ENCODE measurements around the gene LEMD3. TPM values are rescaled to one million over a fixed set of nuclear protein-coding genes. Genes with fewer than 3 reads are reported as not detected.

LEMD3 gene
- 10 to 100 TPM; 34.6 to 43.5 (median 40.2) TPM for polyA plus RNA-seq (ENCODE audit: insufficient read length in 3 of 3)
- long read RNA-seq, donor 1, full-length matches to known transcripts, result 8 of 8 reads
- long read RNA-seq, donor 1, partial matches to known transcripts, result 0 of 8 reads
- long read RNA-seq, donor 1, other reads (novel, unspliced or antisense), result 0 of 8 reads
- long read RNA-seq, donor 2, full-length matches to known transcripts, result 3 of 3 reads
- long read RNA-seq, donor 2, partial matches to known transcripts, result 0 of 3 reads
- long read RNA-seq, donor 2, other reads (novel, unspliced or antisense), result 0 of 3 reads
- long read RNA-seq, donor 3, full-length matches to known transcripts, result 8 of 14 reads
- long read RNA-seq, donor 3, partial matches to known transcripts, result 6 of 14 reads
- long read RNA-seq, donor 3, other reads (novel, unspliced or antisense), result 0 of 14 reads
- long read RNA-seq, donor 4, full-length matches to known transcripts, result 7 of 7 reads
- long read RNA-seq, donor 4, partial matches to known transcripts, result 0 of 7 reads
- long read RNA-seq, donor 4, other reads (novel, unspliced or antisense), result 0 of 7 reads
- long read RNA-seq, donor 5, result 0 reads
- long read RNA-seq, donor 6, full-length matches to known transcripts, result 6 of 6 reads
- long read RNA-seq, donor 6, partial matches to known transcripts, result 0 of 6 reads
- long read RNA-seq, donor 6, other reads (novel, unspliced or antisense), result 0 of 6 reads
- long read RNA-seq, donor 7, full-length matches to known transcripts, result 1 of 1 reads
- long read RNA-seq, donor 7, partial matches to known transcripts, result 0 of 1 reads
- long read RNA-seq, donor 7, other reads (novel, unspliced or antisense), result 0 of 1 reads
- long read RNA-seq, donor 8, full-length matches to known transcripts, result 8 of 28 reads
- long read RNA-seq, donor 8, partial matches to known transcripts, result 20 of 28 reads
- long read RNA-seq, donor 8, other reads (novel, unspliced or antisense), result 0 of 28 reads
- long read RNA-seq, donor 9, full-length matches to known transcripts, result 3 of 10 reads
- long read RNA-seq, donor 9, partial matches to known transcripts, result 7 of 10 reads
- long read RNA-seq, donor 9, other reads (novel, unspliced or antisense), result 0 of 10 reads
- long read RNA-seq, donor 10, full-length matches to known transcripts, result 7 of 14 reads
- long read RNA-seq, donor 10, partial matches to known transcripts, result 7 of 14 reads
- long read RNA-seq, donor 10, other reads (novel, unspliced or antisense), result 0 of 14 reads
- long read RNA-seq, donor 11, full-length matches to known transcripts, result 4 of 4 reads
- long read RNA-seq, donor 11, partial matches to known transcripts, result 0 of 4 reads
- long read RNA-seq, donor 11, other reads (novel, unspliced or antisense), result 0 of 4 reads
- long read RNA-seq, donor 12, result 0 reads
- long read RNA-seq, donor 13, result 0 reads
- long read RNA-seq, donor 14, full-length matches to known transcripts, result 4 of 4 reads
- long read RNA-seq, donor 14, partial matches to known transcripts, result 0 of 4 reads
- long read RNA-seq, donor 14, other reads (novel, unspliced or antisense), result 0 of 4 reads
- long read RNA-seq, donor 15, full-length matches to known transcripts, result 2 of 2 reads
- long read RNA-seq, donor 15, partial matches to known transcripts, result 0 of 2 reads
- long read RNA-seq, donor 15, other reads (novel, unspliced or antisense), result 0 of 2 reads
- long read RNA-seq, donor 16, full-length matches to known transcripts, result 15 of 15 reads
- long read RNA-seq, donor 16, partial matches to known transcripts, result 0 of 15 reads
- long read RNA-seq, donor 16, other reads (novel, unspliced or antisense), result 0 of 15 reads

DNA sequence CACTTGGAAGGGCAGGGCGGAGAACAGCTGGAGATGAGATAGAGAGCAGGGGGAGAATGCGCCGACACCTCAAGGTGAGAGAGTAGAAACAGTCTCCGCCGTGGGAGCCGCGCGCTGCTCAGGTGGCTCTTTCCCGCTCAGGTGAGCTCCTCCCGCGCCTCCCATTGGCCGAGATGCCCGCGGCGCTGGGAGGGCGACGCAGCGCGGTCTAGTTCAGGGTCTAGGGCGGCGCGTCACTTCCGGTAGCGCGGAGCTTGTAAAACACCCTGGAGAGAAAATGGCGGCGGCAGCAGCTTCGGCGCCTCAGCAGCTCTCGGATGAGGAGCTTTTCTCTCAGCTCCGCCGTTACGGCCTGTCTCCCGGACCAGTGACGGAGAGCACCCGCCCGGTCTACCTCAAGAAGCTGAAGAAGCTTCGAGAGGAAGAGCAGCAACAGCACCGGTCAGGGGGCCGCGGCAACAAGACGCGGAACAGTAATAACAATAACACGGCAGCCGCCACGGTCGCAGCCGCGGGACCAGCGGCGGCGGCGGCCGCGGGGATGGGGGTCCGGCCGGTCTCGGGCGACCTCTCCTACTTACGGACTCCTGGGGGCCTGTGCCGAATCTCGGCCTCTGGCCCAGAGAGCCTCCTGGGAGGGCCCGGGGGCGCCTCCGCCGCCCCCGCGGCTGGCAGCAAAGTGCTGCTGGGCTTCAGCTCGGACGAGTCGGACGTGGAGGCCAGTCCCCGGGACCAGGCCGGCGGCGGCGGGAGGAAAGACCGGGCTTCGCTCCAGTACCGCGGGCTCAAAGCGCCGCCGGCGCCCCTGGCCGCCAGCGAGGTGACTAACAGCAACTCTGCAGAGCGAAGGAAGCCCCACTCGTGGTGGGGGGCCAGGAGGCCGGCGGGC is at the start of gene LEMD3:
TSS of gene LEMD3 (plus strand) at position 264 of the 889 bp plus-strand sequence. CDS start at position 278, 14 bp downstream.
- DNase-seq (ENCODE audit: extremely low read depth in 1 of 11, low read depth in 9 of 11, low spot score in 4 of 11), result peak; percentile 86 to 95 (median 93)

DNA sequence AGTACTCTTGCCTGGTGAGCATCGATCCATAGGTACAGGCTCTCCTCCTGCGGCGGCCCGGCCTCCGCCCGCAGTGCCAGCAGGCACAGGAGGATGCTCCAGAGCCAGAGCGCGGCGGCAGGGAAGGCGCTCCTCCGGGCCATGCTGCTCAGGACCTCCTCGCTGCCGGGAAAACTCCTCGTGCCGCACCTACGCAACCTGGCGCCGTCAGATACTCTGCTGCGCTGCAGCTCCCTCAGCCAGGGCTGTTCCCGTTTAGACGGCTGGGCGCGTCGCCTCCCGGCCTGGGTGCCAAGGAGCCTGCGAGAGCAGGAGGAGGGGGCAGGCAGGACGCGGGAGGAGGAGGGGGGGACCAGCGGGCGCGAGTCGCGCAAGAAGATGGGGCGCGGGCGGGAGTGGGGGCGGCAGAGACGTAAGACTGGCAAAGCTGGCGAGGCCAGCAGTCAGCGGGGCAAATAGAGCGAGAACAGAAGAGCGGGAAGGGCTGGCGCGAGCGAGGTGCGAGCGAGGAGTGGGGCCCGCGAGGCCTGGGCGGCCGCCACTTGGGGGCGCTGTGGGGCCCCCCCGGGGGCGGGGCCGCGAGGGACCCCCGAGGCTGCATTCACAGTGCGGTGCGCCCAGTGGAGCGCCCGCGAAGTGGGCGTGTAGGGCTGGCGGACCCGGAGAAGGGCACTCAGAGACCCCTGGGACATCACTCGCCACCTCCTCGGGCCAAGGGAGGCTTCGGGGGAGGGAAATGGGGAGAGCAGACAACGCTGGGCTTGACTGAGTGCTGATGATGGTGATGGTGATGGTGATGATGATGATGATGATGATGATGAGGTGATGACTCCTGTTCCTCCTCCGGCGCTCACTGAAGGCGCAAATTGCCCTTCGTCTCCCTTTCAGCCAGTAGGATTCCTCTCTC is 48.1 kb upstream of the LEMD3 start, which contains the start of gene WIF1:
TSS of gene WIF1 (minus strand) at position 257 of the 907 bp plus-strand sequence. CDS start at position 143, 114 bp downstream.
- peak in 5 of 11 donors; percentile 9 to 34 (median 17) for DNase-seq (ENCODE audit: extremely low read depth in 1 of 11, low read depth in 9 of 11, low spot score in 4 of 11)

DNA sequence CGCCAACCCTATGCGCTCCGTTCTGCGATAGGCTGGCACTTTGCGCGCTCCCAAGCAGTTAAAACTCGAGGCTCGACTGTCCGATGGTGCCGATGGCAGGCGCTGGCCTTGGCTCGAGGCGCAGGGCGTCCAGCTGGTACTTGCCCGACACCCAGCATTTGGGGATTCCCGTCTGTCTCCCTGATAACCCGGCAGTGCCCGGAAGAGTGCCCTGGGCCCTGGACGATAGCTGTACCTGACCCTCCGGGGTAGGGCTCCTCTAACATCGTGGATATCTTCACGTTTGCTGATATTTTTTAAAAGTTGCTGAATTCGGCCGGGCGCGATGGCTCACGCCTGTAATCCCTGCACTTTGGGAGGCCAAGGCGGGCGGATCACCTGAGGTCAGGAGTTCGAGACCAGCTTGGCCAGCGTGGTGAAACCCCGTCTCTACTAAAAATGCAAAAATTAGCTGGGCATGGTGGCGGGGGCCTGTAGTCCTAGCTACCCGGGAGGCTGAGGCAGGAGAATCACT is 47.4 kb upstream of the LEMD3 start:
- no peak for DNase-seq (ENCODE audit: extremely low read depth in 1 of 11, low read depth in 9 of 11, low spot score in 4 of 11)

DNA sequence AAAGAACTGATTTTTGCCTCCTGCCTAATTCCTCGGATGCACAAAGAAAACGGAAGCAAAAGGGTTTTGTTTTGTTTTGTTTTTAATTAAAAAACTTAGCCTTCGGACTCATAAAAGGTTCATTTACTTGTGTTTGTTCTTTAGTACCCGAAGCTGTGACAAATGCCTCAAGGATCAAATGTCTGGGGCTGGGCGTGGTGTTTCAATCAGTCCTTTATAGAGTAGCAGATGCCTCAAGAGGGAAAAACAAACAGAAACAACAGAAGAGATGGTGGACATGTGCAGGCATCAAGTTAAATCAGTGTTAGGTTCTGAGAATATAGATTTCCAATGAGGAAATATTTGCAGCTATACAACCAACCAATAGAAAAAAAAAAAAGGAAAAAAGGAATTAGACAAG is 46.7 kb upstream of the LEMD3 start:
- no peak for DNase-seq (ENCODE audit: extremely low read depth in 1 of 11, low read depth in 9 of 11, low spot score in 4 of 11)

DNA sequence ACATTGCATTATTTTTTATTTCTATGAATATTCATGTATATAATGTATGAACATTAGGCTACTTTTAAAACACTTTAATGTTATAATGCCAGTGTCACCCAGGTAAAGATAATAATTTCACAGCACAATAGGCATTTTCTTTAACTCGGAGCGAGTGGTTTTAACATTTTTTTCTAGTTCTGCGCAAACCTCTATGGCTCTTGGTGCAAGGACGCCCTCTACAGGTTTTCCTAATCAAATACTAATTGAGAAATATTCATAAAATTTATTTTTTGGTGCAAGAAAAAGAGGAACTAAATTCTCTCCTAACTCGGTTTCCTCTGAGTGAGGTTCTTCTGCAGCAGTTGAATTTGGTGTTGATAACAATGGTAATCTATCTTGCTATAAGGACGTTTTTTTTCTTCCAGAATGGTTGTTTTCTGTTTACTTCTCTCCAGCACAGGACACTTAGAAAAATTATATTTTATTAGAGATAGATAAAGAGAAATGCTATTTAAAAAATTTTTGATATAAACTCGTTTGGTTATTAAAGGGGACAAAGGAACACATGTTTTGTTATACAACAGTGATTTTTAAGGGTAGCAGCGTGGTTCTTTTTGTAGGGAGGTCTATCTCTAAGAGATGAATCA is 45.8 kb upstream of the LEMD3 start:
- DNase-seq (ENCODE audit: extremely low read depth in 1 of 11, low read depth in 9 of 11, low spot score in 4 of 11), result peak in 7 of 11 donors; percentile 16 to 40 (median 31)

DNA sequence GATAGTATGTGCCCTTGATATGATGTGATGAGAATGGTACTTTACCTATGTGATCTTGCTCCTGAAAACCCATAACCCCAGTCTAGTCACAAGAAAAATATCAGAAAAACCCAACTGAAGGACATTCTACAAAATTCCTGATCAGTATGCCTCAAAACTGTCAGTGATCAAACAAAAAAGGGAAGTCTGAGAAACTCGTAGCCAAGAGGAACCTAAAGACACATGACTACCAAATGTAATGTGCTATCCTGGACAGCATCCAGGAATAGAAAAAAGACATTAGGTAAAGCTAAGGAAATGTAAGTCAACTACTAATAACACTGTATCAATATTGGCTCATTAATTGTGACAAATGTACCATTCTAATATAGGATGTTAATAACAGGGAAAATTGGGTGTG is 44.1 kb upstream of the LEMD3 start:
- DNase-seq (ENCODE audit: extremely low read depth in 1 of 11, low read depth in 9 of 11, low spot score in 4 of 11), result no peak

DNA sequence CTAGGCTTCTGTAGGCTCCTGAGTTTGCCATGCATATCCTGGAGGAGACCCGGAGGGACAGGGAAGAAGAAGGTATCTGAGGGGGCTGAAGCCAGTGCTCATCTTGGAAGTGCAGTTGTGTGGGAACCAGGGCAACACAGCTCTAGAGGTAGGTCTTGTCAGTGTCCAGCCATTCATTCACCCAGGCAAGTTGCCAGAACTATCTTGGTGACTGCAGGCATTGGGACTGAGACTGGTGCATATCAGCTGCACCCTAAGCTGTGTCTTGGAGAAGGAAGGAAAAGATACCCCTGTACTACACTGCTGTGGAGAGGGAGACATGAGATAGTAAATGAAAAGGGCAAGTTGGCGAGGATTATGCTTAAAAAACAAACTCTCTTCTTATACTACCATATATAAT is 43.4 kb upstream of the LEMD3 start:
- DNase-seq (ENCODE audit: extremely low read depth in 1 of 11, low read depth in 9 of 11, low spot score in 4 of 11), result no peak

DNA sequence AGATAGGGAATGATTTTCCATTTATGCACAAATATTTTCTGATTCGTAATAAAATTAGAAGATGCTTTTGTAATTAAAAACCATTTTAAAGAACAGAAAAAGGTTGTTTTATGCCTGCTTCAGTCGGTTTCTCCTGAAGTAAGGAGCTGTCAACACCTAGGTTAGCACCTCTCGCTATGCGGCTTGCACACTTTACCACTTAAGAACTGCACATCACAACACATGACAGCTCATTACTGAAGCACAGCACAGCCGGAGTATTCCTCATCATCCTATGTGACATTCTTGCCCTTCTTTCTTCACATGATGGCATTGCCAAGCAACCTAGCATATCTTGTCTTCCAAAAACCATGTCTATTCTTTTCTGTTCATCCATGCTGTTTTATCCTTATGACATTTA is 42.9 kb upstream of the LEMD3 start:
- no peak for DNase-seq (ENCODE audit: extremely low read depth in 1 of 11, low read depth in 9 of 11, low spot score in 4 of 11)

DNA sequence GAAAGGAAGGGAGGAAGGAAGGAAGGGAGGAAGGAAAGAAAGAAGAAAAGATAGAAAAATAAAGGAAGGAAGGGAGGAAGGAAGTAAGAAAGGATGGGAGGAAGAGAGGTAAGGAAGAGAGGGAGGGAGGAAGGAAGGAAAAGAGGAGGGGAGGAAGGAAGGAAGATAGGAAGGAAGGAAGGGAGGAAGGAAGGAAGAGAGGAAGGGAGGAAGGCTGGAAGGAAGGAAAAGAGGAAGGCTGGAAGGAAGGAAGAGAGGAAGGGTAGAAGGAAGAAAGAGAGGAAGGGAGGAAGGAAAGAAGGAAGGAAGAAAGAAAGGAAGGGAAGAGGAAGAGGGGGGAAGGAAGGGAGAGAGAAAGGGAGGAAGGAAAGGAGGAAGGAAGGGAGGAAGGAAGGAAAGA is 35.5 kb upstream of the LEMD3 start:
- DNase-seq (ENCODE audit: extremely low read depth in 1 of 11, low read depth in 9 of 11, low spot score in 4 of 11), result no peak

DNA sequence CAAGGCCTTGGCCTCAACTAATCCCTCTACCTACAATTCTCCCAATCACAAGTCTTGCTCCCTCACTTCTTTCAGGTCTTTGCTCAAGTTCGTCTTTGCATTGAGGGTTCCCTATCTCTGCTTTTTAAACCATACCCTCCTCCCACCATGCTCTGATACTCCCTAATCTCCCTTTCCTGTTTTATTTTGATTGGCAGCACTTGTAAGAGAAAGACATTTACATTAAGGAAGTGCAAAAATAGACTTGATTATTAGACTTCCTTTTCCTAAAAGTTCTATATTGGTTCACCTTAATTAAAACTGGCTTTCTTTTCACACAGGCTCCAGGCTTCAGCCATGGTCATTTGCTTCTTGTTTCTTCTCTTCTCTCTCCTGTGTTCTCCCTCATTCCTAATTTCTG is 30.0 kb upstream of the LEMD3 start:
- DNase-seq (ENCODE audit: extremely low read depth in 1 of 11, low read depth in 9 of 11, low spot score in 4 of 11), result no peak

DNA sequence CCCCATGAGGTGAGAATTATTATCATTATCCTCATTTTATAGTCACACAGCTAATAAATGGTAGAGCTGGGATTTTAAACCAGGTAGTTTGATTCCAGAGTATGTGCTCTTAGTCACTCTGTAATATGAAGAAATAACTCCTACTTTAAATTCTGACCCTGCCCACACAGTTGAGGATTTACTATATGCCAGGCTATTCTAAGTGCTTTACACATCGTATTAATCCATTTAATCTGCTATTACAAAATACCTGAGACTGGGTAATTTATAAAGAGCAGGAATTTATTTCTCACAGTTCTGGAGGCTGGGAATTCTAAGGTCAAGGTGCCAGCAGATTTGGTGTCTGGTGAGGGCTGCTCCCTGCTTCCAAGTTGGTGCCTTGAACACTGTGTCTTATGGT is 28.6 kb upstream of the LEMD3 start:
- DNase-seq (ENCODE audit: extremely low read depth in 1 of 11, low read depth in 9 of 11, low spot score in 4 of 11), result no peak

DNA sequence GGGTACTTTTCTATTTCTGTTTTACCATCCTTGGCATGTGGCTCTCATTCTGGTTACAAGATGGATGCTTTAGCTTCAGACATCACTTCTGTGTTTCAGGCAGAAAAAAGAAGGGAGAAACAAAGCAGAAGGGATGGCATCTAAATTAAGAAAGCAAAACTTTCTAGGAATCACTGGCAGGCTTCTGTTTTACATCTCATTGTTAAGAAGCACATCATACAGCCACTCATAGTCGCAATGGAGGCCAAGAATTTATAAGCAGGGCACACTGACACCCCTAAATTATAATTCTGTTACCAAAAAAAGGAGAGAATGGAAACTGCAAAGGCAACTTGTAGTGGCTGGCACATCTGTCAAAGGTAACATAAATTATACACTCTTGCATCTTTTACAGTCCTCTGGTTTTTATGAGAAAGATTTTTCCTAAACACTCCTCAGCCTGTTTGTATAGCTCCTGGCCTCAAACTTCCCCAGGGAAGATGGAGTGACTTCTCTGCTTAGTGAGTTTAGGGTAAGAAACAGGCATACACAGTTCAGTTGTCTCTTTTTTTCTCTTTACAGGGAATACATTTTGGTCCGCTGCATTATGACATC is 22.0 kb upstream of the LEMD3 start:
- DNase-seq (ENCODE audit: extremely low read depth in 1 of 11, low read depth in 9 of 11, low spot score in 4 of 11), result no peak

DNA sequence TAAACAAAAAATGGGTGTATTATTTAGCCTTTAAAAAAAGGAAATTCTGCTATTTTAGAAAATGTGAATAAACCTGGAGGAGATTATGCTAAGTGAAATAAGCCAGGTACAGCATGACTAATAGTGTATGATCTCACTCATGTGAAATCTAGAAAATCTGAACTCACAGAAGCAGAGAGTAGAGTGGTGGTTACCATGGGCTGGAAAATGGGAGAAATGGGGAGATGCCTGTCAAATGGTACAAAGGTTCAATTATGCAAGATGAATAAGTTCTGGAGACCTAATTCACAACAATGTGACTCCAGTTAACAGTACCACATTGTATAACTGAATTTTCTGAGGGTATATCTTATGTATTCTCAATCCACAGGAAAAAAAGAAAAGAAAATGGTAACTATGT is 17.4 kb upstream of the LEMD3 start:
- DNase-seq (ENCODE audit: extremely low read depth in 1 of 11, low read depth in 9 of 11, low spot score in 4 of 11), result no peak

DNA sequence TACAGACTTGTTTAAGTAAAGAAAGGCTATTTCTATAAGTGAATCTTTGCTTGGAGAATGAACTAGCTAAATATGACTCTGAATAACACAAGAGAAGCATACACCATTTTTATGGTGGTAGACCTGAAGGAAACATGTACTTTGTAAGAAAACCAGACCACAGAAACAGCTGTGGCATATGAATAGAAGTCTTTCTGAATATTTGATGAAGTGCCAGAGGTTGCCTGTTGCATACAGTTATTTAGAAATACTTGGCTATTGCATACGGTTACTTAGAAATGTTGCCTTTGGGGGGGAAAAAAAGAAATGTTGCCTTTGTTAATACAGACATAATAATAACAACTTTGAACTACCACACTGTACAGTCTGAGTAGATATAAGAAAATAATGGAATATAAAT is 16.8 kb upstream of the LEMD3 start:
- no peak for DNase-seq (ENCODE audit: extremely low read depth in 1 of 11, low read depth in 9 of 11, low spot score in 4 of 11)

DNA sequence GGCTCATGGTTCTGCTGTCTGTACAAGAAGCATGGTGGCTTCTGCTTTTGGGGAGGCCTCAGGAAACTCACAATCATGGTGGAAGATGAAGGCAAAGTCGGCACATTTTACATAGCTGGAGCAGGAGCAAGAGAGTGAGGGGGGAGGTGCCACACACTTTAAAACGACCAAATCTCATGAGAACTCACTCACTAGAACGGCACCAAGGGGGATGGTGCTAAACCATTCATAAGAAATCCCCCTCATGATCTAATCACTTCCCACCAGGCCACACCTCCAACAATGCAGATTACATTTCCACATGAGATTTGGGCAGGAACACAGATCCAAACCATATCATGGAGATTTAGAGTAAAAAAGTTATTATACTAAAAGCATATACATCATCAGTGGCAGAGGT is 13.6 kb upstream of the LEMD3 start:
- DNase-seq (ENCODE audit: extremely low read depth in 1 of 11, low read depth in 9 of 11, low spot score in 4 of 11), result no peak
